ENCODE results near the gene SF3B4. TPM values are rescaled to one million over a fixed set of nuclear protein-coding genes. Genes with fewer than 3 reads are reported as not detected.

Gene SF3B4
- total and polyA plus RNA-seq, 2 donors (not counting 1 experiment from before 2014, with no cell fraction given), result 22.6 to 60.1 TPM

- no peak overlapping the region for H3K9ac ChIP-seq (ENCODE audit: low read length)
- Mint-ChIP-seq H3K4me3 (no peak overlapping the region), H3K4me1 (no peaks in the 10 kb centered on the region), H3K9me3 (ENCODE audit: insufficient read depth) (no peaks in the 10 kb centered on the region), H3K27me3 (peaks cover 50% of the 10 kb centered on the region), H3K27ac (no peak overlapping the region)
- H3K4me3 ChIP-seq (ENCODE audit: control extremely low read depth in 1 of 5, extremely low read depth in 1 of 5, insufficient read depth in 1 of 5, low read depth in 2 of 5, low read length in 4 of 5), result no peak overlapping the region
- ChIA-PET POLR2A (no interaction called here), CTCF (interaction anchor here (0.7 kb wide), 1 partner anchor 9 kb away, joined by 3 read pairs; no protein-coding TSS in a partner anchor)
- 90% methylated on average over 2 of the region's 2 CpGs for WGBS (ENCODE audit: insufficient coverage)
- no peaks in the 10 kb centered on the region for H4K20me1 ChIP-seq (ENCODE audit: control insufficient read depth, insufficient read depth, low read length, poor library complexity, severe bottlenecking)
- H3K27ac ChIP-seq (ENCODE audit: low read length in 2 of 2), result no peak overlapping the region
- H3K27me3 ChIP-seq (replicated peaks in 1 of 4; ENCODE audit: control extremely low read depth in 1 of 4, control insufficient read depth in 3 of 4, insufficient read depth in 4 of 4, low read length in 3 of 4), result peaks cover 0 to 23% (median 2%) of the 10 kb centered on the region in 4 experiments
- H2AFZ ChIP-seq (ENCODE audit: insufficient read depth, low read depth, low read length, poor library complexity, severe bottlenecking), result no peak overlapping the region
- DNase-seq (no peak), ATAC-seq (ENCODE audit: low read depth) (no peak)
- no peaks in the 10 kb centered on the region for H3K79me2 ChIP-seq (ENCODE audit: control insufficient read depth, insufficient read depth, low read length)
- TF ChIP-seq, protein P1, sequence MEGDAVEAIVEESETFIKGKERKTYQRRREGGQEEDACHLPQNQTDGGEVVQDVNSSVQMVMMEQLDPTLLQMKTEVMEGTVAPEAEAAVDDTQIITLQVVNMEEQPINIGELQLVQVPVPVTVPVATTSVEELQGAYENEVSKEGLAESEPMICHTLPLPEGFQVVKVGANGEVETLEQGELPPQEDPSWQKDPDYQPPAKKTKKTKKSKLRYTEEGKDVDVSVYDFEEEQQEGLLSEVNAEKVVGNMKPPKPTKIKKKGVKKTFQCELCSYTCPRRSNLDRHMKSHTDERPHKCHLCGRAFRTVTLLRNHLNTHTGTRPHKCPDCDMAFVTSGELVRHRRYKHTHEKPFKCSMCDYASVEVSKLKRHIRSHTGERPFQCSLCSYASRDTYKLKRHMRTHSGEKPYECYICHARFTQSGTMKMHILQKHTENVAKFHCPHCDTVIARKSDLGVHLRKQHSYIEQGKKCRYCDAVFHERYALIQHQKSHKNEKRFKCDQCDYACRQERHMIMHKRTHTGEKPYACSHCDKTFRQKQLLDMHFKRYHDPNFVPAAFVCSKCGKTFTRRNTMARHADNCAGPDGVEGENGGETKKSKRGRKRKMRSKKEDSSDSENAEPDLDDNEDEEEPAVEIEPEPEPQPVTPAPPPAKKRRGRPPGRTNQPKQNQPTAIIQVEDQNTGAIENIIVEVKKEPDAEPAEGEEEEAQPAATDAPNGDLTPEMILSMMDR (IDR thresholded peaks at IDR 0.05), result no peak
- no peak for TF ChIP-seq EZH2 (IDR thresholded peaks at IDR 0.05; ENCODE audit: borderline replicate concordance, insufficient read depth, low read depth, low read length, poor library complexity, severe bottlenecking)
- H3K36me3 ChIP-seq (replicated peaks in 1 of 2; ENCODE audit: control extremely low read depth in 1 of 2, control insufficient read depth in 1 of 2, extremely low read depth in 1 of 2, insufficient read depth in 2 of 2, low read length in 1 of 2), result no peaks in the 10 kb centered on the region
- H3K9me3 ChIP-seq (ENCODE audit: control extremely low read depth in 1 of 3, control insufficient read depth in 2 of 3, insufficient read depth in 1 of 3, low read length in 2 of 3), result no peaks in the 10 kb centered on the region
- intact Hi-C loops (cut with micrococcal nuclease), result no loop called here
- no peaks in the 10 kb centered on the region for H3K4me1 ChIP-seq (ENCODE audit: control insufficient read depth in 2 of 2, insufficient read depth in 2 of 2, low read length in 2 of 2)
- no peak overlapping the region for H3K4me2 ChIP-seq (replicated peaks; ENCODE audit: low read depth, low read length, poor library complexity, severe bottlenecking)
Observed at GRCh38 chr1:149934356-149934755, 6.8 kb upstream of the SF3B4 start.

- TF ChIP-seq, protein P1 (IDR thresholded peaks at IDR 0.05), result no peak
- no peak for TF ChIP-seq EZH2 (IDR thresholded peaks at IDR 0.05; ENCODE audit: borderline replicate concordance, insufficient read depth, low read depth, low read length, poor library complexity, severe bottlenecking)
- peaks cover 6 to 7% of the 10 kb centered on the region in 2 donors for H3K4me1 ChIP-seq (ENCODE audit: control insufficient read depth in 2 of 2, insufficient read depth in 2 of 2, low read length in 2 of 2)
- ChIA-PET POLR2A (interaction anchor here (0.7 kb wide), 1 partner anchor 88 kb away, joined by 4 read pairs; no protein-coding TSS in a partner anchor), CTCF (no interaction called here)
- no peak overlapping the region for H3K4me2 ChIP-seq (replicated peaks; ENCODE audit: low read depth, low read length, poor library complexity, severe bottlenecking)
- no peak overlapping the region for H3K4me3 ChIP-seq (ENCODE audit: control extremely low read depth in 1 of 5, extremely low read depth in 1 of 5, insufficient read depth in 1 of 5, low read depth in 2 of 5, low read length in 4 of 5)
- 100% methylated on average over 3 of the region's 4 CpGs for WGBS (ENCODE audit: insufficient coverage)
- H4K20me1 ChIP-seq (ENCODE audit: control insufficient read depth, insufficient read depth, low read length, poor library complexity, severe bottlenecking), result no peaks in the 10 kb centered on the region
- peaks cover 50% of the 10 kb centered on the region for H3K27me3 Mint-ChIP-seq
- H2AFZ ChIP-seq (ENCODE audit: insufficient read depth, low read depth, low read length, poor library complexity, severe bottlenecking), result no peak overlapping the region
- H3K9me3 Mint-ChIP-seq (ENCODE audit: insufficient read depth), result no peaks in the 10 kb centered on the region
- peaks cover 0 to 23% (median 2%) of the 10 kb centered on the region in 4 experiments for H3K27me3 ChIP-seq (replicated peaks in 1 of 4; ENCODE audit: control extremely low read depth in 1 of 4, control insufficient read depth in 3 of 4, insufficient read depth in 4 of 4, low read length in 3 of 4)
- intact Hi-C loops (cut with micrococcal nuclease), result no loop called here
- no peak overlapping the region for H3K4me3 Mint-ChIP-seq
- no peak overlapping the region for H3K27ac ChIP-seq (ENCODE audit: low read length in 2 of 2)
- no peak overlapping the region for H3K9ac ChIP-seq (ENCODE audit: low read length)
- ATAC-seq (ENCODE audit: low read depth), result no peak
- H3K27ac Mint-ChIP-seq, result no peak overlapping the region
- no peaks in the 10 kb centered on the region for H3K9me3 ChIP-seq (ENCODE audit: control extremely low read depth in 1 of 3, control insufficient read depth in 2 of 3, insufficient read depth in 1 of 3, low read length in 2 of 3)
- no peaks in the 10 kb centered on the region for H3K36me3 ChIP-seq (replicated peaks in 1 of 2; ENCODE audit: control extremely low read depth in 1 of 2, control insufficient read depth in 1 of 2, extremely low read depth in 1 of 2, insufficient read depth in 2 of 2, low read length in 1 of 2)
- H3K79me2 ChIP-seq (ENCODE audit: control insufficient read depth, insufficient read depth, low read length), result no peaks in the 10 kb centered on the region
- no peak for DNase-seq
- H3K4me1 Mint-ChIP-seq, result peaks cover 8% of the 10 kb centered on the region
Observed at GRCh38 chr1:149933208-149933607, 5.6 kb upstream of the SF3B4 start.

Measured in B cell (primary cell).